ENCODE data around the gene WASHC4.

WASHC4 gene

GRCh38 chr12:105214670-105215375, 107.3 kb downstream of the WASHC4 start:
- no peak for DNase-seq

- no peak for DNase-seq
Measured at GRCh38 chr12:105218434-105218833, 110.9 kb downstream of the WASHC4 start.
